Suprapubic skin (tissue), 4 donors: Measurements from ENCODE around the gene DBN1. TPM values are rescaled to one million over a fixed set of nuclear protein-coding genes. Genes with fewer than 3 reads are reported as not detected.
A peak's percentile ranks its signal among the peaks of the same experiment; 100 is the strongest.

Experiments
- DNase-seq, 2 donors: peaks; one replicate each; pipeline ENCODE4 v3.0.0-alpha.2; 2019; ENCODE audit warnings: low spot score in 2 of 2
- H3K27ac ChIP-seq: fragments of 200-600 bp; sonication (generic); one replicate; pipeline ENCODE4 v1.5.1; 2019
- H3K27me3 ChIP-seq: fragments of 200-600 bp; sonication (generic); one replicate; pipeline ENCODE4 v1.5.1; 2019
- H3K36me3 ChIP-seq: fragments of 200-600 bp; sonication (generic); one replicate; pipeline ENCODE4 v1.5.1; 2019
- H3K4me1 ChIP-seq: fragments of 200-600 bp; sonication (generic); one replicate; pipeline ENCODE4 v1.5.1; 2019
- H3K4me3 ChIP-seq: fragments of 200-600 bp; sonication (generic); one replicate; pipeline ENCODE4 v1.5.1; 2019; ENCODE audit warnings: mild to moderate bottlenecking
- H3K9me3 ChIP-seq: fragments of 200-600 bp; sonication (generic); one replicate; pipeline ENCODE4 v1.5.1; 2019
- CTCF ChIP-seq, 2 donors: fragments of 200-600 bp in 1 of 2; fragments of 450-650 bp in 1 of 2; sonication (generic) in 1 of 2; IDR thresholded peaks; one replicate each; pipeline ENCODE4 v1.5.1; 2016 to 2019; ENCODE audit warnings: antibody characterized with exemption in 2 of 2, mild to moderate bottlenecking in 1 of 2, moderate library complexity in 1 of 2
- EP300 ChIP-seq: sonication (generic); formaldehyde crosslinking; IDR thresholded peaks from one replicate; pipeline ENCODE4 v1.6.1; 2017; ENCODE audit warnings: antibody characterized with exemption
- POLR2A ChIP-seq, 2 donors: fragments of 450-650 bp; IDR thresholded peaks; one replicate each; pipeline ENCODE4 v1.6.1; 2017; ENCODE audit warnings: antibody characterized with exemption in 2 of 2, mild to moderate bottlenecking in 2 of 2, moderate library complexity in 2 of 2
- POLR2AphosphoS5 ChIP-seq, 3 donors: sonication (generic); formaldehyde crosslinking; IDR thresholded peaks; one replicate each; pipeline ENCODE4 v1.6.1; 2017; ENCODE audit warnings: antibody characterized with exemption in 3 of 3
- WGBS: methylation state at CpG from one replicate; pipeline ENCODE4 v1.1.5; 2018; 5-methylcytosine and 5-hydroxymethylcytosine counted together
- total RNA-seq, 4 donors: library from RNA; depleted of rRNA; stranded (reverse); fragments of >200 nt; gene quantifications; one replicate each; pipeline ENCODE4 v1.1.0, GENCODE V29; 2016

The DBN1 gene
- total RNA-seq, 4 donors from 2014 or later: 13.1 to 43.4 (median 25.3) TPM

GRCh38 chr5:177516601-177517568 lies 43.5 kb upstream of the DBN1 start, which contains the start of gene DDX41:
Gene DDX41 (minus strand): TSS chr5:177516961. CDS start chr5:177516945, 16 bp downstream.
- H3K4me1 ChIP-seq: peaks cover 29% of the 10 kb centered on the region
- no peak for TF ChIP-seq EP300
- TF ChIP-seq POLR2A (IDR thresholded peaks at IDR 0.05): peak in 1 of 2 donors; percentile 14
- TF ChIP-seq CTCF (IDR thresholded peaks at IDR 0.05): peak in 1 of 2 donors; percentile 13
- TF ChIP-seq POLR2AphosphoS5 (IDR thresholded peaks at IDR 0.05): peak in 2 of 3 donors; percentile 93 to 99
- peak within 1 kb of the TSS; percentile 98 for H3K4me3 ChIP-seq
- no peaks in the 10 kb centered on the region for H3K27me3 ChIP-seq
- no peaks in the 10 kb centered on the region for H3K9me3 ChIP-seq
- peak within 1 kb of the TSS; percentile 89 for H3K27ac ChIP-seq
- DNase-seq: peak; percentile 98 to 99
- WGBS: under 1% methylated on average over 56 of the region's 96 CpGs
- H3K36me3 ChIP-seq: peaks cover 59% of the 10 kb centered on the region

- TF ChIP-seq EP300: no peak
- no peak for TF ChIP-seq CTCF (IDR thresholded peaks at IDR 0.05)
- TF ChIP-seq POLR2AphosphoS5 (IDR thresholded peaks at IDR 0.05): no peak
- TF ChIP-seq POLR2A (IDR thresholded peaks at IDR 0.05): no peak
- H3K4me3 ChIP-seq: peak overlapping the region; percentile 98
- 89% methylated on average over 7 of the region's 7 CpGs for WGBS
- no peak for DNase-seq
- H3K36me3 ChIP-seq: peaks cover 59% of the 10 kb centered on the region
- no peak overlapping the region for H3K27ac ChIP-seq
- H3K9me3 ChIP-seq: no peaks in the 10 kb centered on the region
- peaks cover 29% of the 10 kb centered on the region for H3K4me1 ChIP-seq
- no peaks in the 10 kb centered on the region for H3K27me3 ChIP-seq
These were observed 42.1 kb upstream of the DBN1 start for GRCh38 chr5:177515580-177515979.

- Histone ChIP-seq H3K9me3 (no peaks in the 10 kb centered on the region), H3K27ac (no peak overlapping the region), H3K36me3 (peaks cover 55% of the 10 kb centered on the region), H3K4me3 (no peak overlapping the region), H3K27me3 (no peaks in the 10 kb centered on the region), H3K4me1 (peaks cover 29% of the 10 kb centered on the region)
- TF ChIP-seq POLR2AphosphoS5 (IDR thresholded peaks at IDR 0.05): no peak
- no peak for TF ChIP-seq CTCF (IDR thresholded peaks at IDR 0.05)
- TF ChIP-seq POLR2A (IDR thresholded peaks at IDR 0.05): no peak
- TF ChIP-seq EP300: no peak
- DNase-seq: no peak
- WGBS: 92% methylated on average over 6 of the region's 11 CpGs
These were observed 41.1 kb upstream of the DBN1 start for GRCh38 chr5:177514541-177514940.

- no peak overlapping the region for H3K27ac ChIP-seq
- H3K27me3 ChIP-seq: no peaks in the 10 kb centered on the region
- H3K36me3 ChIP-seq: peaks cover 55% of the 10 kb centered on the region
- DNase-seq: no peak
- no peaks in the 10 kb centered on the region for H3K9me3 ChIP-seq
- H3K4me3 ChIP-seq: no peak overlapping the region
- H3K4me1 ChIP-seq: peaks cover 23% of the 10 kb centered on the region
- TF ChIP-seq EP300 (no peak), POLR2A (IDR thresholded peaks at IDR 0.05) (no peak), CTCF (IDR thresholded peaks at IDR 0.05) (no peak), POLR2AphosphoS5 (IDR thresholded peaks at IDR 0.05) (no peak)
- WGBS: 98% methylated on average over 14 of the region's 15 CpGs
These were observed 40.1 kb upstream of the DBN1 start for GRCh38 chr5:177513500-177513899.

- Histone ChIP-seq H3K4me3 (no peak overlapping the region), H3K27me3 (no peaks in the 10 kb centered on the region), H3K27ac (no peak overlapping the region), H3K36me3 (peaks cover 55% of the 10 kb centered on the region), H3K9me3 (no peaks in the 10 kb centered on the region), H3K4me1 (peaks cover 23% of the 10 kb centered on the region)
- TF ChIP-seq POLR2AphosphoS5 (IDR thresholded peaks at IDR 0.05) (no peak), CTCF (IDR thresholded peaks at IDR 0.05) (no peak), POLR2A (IDR thresholded peaks at IDR 0.05) (no peak), EP300 (no peak)
- 92% methylated on average over 5 of the region's 16 CpGs for WGBS
- no peak for DNase-seq
These were observed 39.4 kb upstream of the DBN1 start for GRCh38 chr5:177512736-177513380.
